HG02798 (cell line): ENCODE measurements around the gene RPL13A.
A peak's percentile ranks its signal among the peaks of the same experiment; 100 is the strongest.

Experiments
- ATAC-seq: cut with Tn5 transposase; IDR thresholded peaks from one replicate; pipeline ENCODE4 v1.9.1; 2021; ENCODE audit warnings: mild to moderate bottlenecking; ENCODE audit not compliant: unreplicated experiment, poor library complexity

Gene RPL13A

DNA sequence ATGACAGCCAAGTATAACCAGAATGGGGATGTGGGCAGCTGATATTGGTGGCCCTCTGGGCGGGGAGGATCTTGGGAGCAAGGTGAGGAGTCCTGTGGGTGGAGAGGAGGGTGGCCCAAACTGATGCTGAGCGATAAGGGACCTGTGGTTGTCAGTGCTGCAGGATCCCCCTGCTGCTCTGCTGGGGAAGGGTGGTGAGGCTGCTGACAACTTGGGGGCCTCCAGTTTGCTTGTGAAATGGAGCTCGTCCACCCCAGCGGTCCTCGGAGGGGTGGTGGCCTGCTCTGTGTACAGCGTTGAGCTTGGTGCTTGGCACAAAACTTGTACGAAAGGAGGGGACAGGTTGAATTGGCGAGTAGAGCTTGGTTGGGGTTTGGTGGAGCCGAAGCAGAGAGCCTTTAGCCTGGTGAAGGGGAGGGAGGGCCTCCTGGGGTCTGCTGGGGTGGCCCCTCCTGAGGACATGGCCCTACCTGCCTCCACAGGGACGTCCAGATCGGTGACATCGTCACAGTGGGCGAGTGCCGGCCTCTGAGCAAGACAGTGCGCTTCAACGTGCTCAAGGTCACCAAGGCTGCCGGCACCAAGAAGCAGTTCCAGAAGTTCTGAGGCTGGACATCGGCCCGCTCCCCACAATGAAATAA lies 11.7 kb downstream of the RPL13A start:
- ATAC-seq = no peak

GRCh38 chr19:49502866-49503581 lies 15.6 kb downstream of the RPL13A start:
- ATAC-seq = no peak

GRCh38 chr19:49503582-49503962 lies 16.2 kb downstream of the RPL13A start:
- no peak for ATAC-seq

DNA sequence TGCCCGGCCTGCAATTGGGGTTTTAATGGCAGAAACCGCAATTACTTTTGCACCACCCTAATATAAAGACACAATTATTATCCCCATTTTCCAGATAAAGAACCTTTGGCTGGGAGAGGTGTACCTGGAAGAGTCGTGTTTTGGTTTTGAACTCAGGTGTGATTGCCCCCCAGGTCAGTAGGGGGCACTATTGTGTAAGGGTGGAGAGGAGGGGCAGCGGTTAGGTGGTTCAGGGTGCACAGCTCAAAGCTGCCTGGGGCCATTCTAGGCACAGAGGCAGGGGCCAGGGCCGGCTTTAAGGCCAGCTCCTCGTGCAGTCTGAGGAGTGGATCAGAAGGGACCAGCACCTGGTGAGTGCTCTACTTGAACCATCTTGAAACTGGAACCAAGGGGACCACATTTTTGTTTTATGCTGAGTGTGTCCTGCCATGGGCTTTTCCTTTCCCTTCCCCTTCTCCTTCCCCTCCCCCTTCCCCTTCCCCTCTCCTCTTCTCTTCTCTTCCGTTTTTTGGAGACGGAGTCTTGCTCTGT lies 19.2 kb downstream of the RPL13A start:
- no peak for ATAC-seq

- no peak for ATAC-seq
Observed at GRCh38 chr19:49507803-49508494, 20.5 kb downstream of the RPL13A start.

GRCh38 chr19:49512970-49513745 lies 25.8 kb downstream of the RPL13A start:
- no peak for ATAC-seq

- no peak for ATAC-seq
Observed at GRCh38 chr19:49513746-49514118, 26.3 kb downstream of the RPL13A start.

GRCh38 chr19:49514151-49514550 lies 26.7 kb downstream of the RPL13A start:
- no peak for ATAC-seq

GRCh38 chr19:49515767-49516166 lies 28.4 kb downstream of the RPL13A start:
- no peak for ATAC-seq

DNA sequence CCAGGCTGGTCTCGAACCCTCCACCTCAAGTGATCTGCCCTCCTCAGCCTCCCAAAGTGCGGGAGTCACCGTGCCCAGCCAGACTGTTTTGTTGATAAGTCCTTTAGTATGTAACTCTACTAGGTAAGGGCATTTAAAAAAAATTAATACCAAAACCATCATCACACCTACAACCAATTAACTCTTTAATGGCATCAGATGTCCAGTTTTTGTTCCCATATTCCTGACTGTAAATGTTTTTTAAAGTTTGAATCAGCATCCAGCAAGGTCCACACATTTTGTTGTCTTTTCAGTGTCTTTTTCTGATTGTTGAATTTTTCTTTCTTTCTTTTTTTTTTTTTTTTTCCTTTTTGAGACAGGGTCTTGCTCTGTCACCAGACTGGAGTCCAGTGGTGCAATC lies 30.6 kb downstream of the RPL13A start:
- no peak for ATAC-seq

- ATAC-seq = no peak
Observed at GRCh38 chr19:49520705-49521319, 33.4 kb downstream of the RPL13A start.

DNA sequence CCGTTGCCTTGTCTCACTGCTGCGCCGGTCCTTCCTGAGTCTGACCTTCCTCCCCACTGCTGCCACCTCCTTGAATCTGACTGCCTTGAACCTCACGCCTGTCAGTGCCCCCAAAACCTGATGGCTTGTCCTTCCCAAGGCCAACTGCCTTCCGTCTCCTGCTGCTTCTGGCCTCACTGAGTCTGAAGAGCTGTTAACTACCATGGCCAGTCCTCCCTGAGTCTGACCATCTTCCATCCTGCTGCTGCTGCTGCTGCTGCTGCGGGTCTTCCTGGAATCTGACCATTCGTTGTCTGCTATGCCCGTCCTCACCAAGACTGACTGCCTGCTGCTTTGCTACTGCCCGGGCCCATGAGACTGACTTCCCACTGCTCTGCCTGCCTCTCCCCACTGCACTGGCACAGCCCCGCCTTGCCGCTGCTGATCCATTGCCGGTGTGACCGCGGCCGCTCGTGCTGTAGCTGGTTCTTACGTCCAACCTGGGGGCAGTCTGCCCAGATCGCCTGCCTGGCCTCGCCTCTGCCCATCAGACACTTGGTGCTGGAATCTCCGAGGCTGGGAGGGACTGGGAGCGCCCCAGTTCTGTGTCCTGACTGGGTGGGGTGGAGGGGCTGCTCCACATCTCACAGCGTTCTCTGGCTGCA lies 37.5 kb downstream of the RPL13A start:
- no peak for ATAC-seq

DNA sequence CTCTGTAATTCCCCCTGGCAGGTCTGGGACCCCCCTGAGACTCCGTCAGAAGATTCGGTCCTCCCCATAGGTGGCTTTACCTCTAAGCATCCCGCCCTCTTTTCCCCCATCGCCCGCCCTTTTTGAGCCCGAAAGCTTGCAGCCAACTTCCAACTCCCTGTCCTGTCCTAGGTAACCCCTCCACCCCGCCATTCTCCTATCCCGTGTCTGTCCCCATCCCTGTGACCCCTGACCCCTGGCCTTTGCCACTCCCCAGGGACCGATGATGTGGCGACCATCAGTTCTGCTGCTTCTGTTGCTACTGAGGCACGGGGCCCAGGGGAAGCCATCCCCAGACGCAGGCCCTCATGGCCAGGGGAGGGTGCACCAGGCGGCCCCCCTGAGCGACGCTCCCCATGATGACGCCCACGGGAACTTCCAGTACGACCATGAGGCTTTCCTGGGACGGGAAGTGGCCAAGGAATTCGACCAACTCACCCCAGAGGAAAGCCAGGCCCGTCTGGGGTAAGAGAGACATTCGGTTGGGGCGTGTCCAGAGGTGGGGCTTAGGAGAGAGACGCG lies 40.9 kb downstream of the RPL13A start:
- ATAC-seq = no peak

DNA sequence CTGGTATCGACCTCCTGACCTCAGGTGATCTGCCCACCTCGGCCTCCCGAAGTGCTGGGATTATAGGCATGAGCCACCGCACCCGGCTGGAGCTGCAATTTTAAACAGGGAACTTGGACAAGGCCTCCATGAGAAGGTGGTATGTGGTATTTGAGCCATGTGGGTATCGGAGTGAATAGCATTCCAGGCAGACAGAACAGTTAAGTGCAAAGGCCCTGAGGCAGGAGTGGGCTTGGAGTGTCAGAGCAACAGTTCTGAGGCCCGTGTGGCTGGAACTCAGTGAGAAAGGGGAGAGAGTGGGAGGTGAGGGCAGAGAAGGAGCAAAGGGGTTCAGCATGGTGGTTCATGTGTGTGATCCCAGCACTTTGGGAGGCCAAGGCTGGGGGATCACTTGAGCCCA lies 43.3 kb downstream of the RPL13A start:
- no peak for ATAC-seq

DNA sequence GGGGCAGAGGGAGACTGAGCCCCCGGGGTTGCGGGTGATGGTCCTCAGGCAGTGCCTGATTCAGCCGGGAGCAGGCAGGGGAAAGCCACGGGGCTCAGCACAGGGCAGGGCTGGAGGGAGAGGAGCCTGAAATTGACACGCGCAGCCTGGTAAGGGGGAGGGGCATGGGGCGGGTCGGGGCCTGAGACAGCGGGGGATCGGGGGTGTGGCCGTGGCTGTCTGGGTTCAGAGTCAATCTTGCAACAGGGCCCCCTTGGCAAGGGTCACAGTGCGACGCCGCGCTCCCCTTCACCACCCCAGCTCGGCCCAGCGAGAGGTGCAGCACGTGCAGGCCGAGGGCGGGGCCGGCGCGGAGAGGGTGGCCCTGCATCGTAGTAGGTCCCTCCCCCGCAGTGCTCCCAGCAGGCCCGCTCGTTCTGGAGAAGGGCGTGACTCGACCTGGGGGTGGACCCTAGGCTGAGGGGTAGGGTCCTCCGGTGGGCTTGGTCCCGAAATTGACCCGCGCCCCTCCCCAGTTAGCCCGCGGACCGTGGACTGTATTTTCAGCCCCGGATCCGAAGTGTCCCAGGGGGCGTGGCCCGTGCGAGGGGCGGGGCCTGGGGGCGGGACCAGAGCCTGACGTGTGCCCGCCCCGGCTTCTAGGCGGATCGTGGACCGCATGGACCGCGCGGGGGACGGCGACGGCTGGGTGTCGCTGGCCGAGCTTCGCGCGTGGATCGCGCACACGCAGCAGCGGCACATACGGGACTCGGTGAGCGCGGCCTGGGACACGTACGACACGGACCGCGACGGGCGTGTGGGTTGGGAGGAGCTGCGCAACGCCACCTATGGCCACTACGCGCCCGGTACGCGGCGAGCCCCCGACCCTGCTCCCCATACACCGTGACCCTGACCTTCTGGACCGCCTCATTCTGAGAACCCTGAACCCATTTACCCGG lies 46.4 kb downstream of the RPL13A start:
- ATAC-seq = peak; percentile 83

DNA sequence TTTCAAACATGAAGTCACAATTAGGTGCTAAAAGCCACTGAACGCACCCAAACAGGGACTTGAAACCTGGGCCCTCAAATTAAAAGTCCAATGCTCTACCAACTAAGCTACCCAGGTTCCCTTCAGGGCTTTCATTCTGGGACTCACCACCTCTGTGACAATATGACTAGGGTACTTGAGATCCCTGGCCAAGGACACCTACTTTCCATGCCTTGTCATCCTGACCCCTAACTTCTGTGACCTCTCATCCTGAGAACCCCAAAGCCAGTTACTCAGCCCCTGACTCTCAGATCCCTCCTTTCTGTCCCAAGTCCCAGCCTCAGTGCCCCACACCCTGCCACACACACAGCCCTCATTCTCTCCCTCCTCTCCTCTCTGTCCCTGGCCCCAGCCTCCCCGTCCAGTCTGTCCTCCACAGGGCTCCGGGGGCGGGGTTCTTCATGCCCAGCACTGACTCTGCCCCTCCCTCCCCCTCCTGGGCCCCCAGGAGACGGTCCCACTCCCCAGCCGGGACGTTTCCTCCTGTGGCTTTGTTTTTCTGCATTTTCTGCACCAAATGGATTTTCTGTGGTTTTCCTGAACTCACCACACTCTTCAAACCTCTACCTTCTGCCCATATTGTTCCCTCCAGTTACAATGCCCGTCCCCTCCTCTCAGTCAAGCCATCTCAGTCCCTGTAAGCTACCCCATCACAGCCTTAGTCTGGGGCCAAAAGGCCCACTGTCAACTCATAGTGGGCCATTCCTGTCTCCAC lies 47.4 kb downstream of the RPL13A start:
- no peak for ATAC-seq

- no peak for ATAC-seq
Observed at GRCh38 chr19:49536921-49537462, 49.6 kb downstream of the RPL13A start.
